K562 (cell line): ENCODE results near the gene SCAMP5. TPM values are rescaled to one million over a fixed set of nuclear protein-coding genes. Genes with fewer than 3 reads are reported as not detected.

Experiments
- CHD2 ChIP-seq: IDR thresholded peaks from 2 replicates; pipeline ENCODE4 v1.6.1; 2011; ENCODE audit warnings: low read depth, low read length
- ELF1 ChIP-seq: fragments of 200-800 bp; sonication (Bioruptor generic); IDR thresholded peaks from 2 replicates; pipeline ENCODE4 v1.6.1; 2016; ENCODE audit warnings: missing genetic modification characterization, missing compliant biosample characterization
- EWSR1 ChIP-seq: fragments of 450-650 bp; IDR thresholded peaks from 2 replicates; pipeline ENCODE4 v1.6.1; 2018; ENCODE audit warnings: borderline replicate concordance, mild to moderate bottlenecking, low read depth, moderate library complexity; ENCODE audit not compliant: partially characterized antibody
- GATAD2B ChIP-seq: fragments of 450-650 bp; IDR thresholded peaks from 2 replicates; pipeline ENCODE4 v1.6.1; 2017; ENCODE audit warnings: mild to moderate bottlenecking, borderline replicate concordance
- HMGN3 ChIP-seq: IDR thresholded peaks from 2 replicates; pipeline ENCODE4 v1.6.1; 2011; ENCODE audit warnings: borderline replicate concordance, low read depth, mild to moderate bottlenecking, mixed read lengths, low read length; ENCODE audit not compliant: insufficient read length; ENCODE audit errors: extremely low read depth
- KLF13 ChIP-seq: fragments of 450-650 bp; IDR thresholded peaks from 2 replicates; pipeline ENCODE4 v1.6.1; 2016; ENCODE audit warnings: missing genetic modification characterization, low read depth, mild to moderate bottlenecking, missing compliant biosample characterization, moderate library complexity, borderline replicate concordance
- MAFF ChIP-seq: IDR thresholded peaks from 2 replicates; pipeline ENCODE4 v1.6.1; 2012; ENCODE audit warnings: low read length, improper control_type of control experiment
- MAZ ChIP-seq, 2 experiments: fragments of 450-650 bp in 1 of 2; sonication (generic) in 1 of 2; formaldehyde crosslinking; IDR thresholded peaks in 1 of 2; conservative IDR thresholded peaks in 1 of 2; 2 replicates each; pipeline versions ENCODE4 v1.4.0 to v1.5.0; 2020; ENCODE audit warnings: mild to moderate bottlenecking in 1 of 2, missing genetic modification reagents in 1 of 2
- NCOA2 ChIP-seq, 2 experiments: fragments of 450-650 bp; IDR thresholded peaks; 2 replicates each; pipeline ENCODE4 v1.6.1; 2018; ENCODE audit warnings: mild to moderate bottlenecking in 2 of 2, moderate library complexity in 1 of 2; ENCODE audit not compliant: partially characterized antibody in 2 of 2
- NR1H2 ChIP-seq: sonication (generic); formaldehyde crosslinking; IDR thresholded peaks from 2 replicates; pipeline ENCODE4 v1.4.0; 2020; ENCODE audit warnings: mild to moderate bottlenecking, missing genetic modification reagents
- POLR2AphosphoS2 ChIP-seq: IDR thresholded peaks from 2 replicates; pipeline ENCODE4 v1.6.1; 2012; ENCODE audit warnings: low read length, improper control_type of control experiment
- RBM17 ChIP-seq: fragments of 200-400 bp; formaldehyde crosslinking; IDR thresholded peaks from 2 replicates; pipeline ENCODE4 v1.6.1; 2017; ENCODE audit warnings: low read depth, mild to moderate bottlenecking, low read length, borderline replicate concordance
- SMARCA4 ChIP-seq: fragments of 450-650 bp; IDR thresholded peaks from 2 replicates; pipeline ENCODE4 v1.6.1; 2016
- TOE1 ChIP-seq, 2 experiments: fragments of 450-650 bp in 1 of 2; sonication (generic) in 1 of 2; formaldehyde crosslinking in 1 of 2; IDR thresholded peaks; 2 replicates each; pipeline versions ENCODE4 v1.7.1 to v1.8.0; 2016 to 2022; ENCODE audit warnings: borderline replicate concordance in 2 of 2, mild to moderate bottlenecking in 2 of 2, antibody characterized with exemption in 1 of 2, inconsistent platforms in 1 of 2, low read depth in 1 of 2, missing genetic modification reagents in 1 of 2, moderate library complexity in 1 of 2
- ZNF212 ChIP-seq: fragments of 450-650 bp; formaldehyde crosslinking; IDR thresholded peaks from 2 replicates; pipeline ENCODE4 v1.4.0; 2020; ENCODE audit warnings: mild to moderate bottlenecking
- ZNF217 ChIP-seq: sonication (generic); formaldehyde crosslinking; IDR thresholded peaks from 2 replicates; pipeline ENCODE4 v1.8.0; 2022; ENCODE audit warnings: mild to moderate bottlenecking, missing genetic modification reagents
- ZNF431 ChIP-seq: sonication (generic); formaldehyde crosslinking; IDR thresholded peaks from 2 replicates; pipeline ENCODE4 v1.8.0; 2022; ENCODE audit warnings: mild to moderate bottlenecking, missing genetic modification reagents
- ZNF551 ChIP-seq: fragments of 250-450 bp; sonication (Bioruptor Pico); IDR thresholded peaks from 2 replicates; pipeline ENCODE4 v1.5.0; 2021; ENCODE audit warnings: mild to moderate bottlenecking, moderate library complexity
- ZNF77 ChIP-seq: fragments of 250-450 bp; sonication (Bioruptor Pico); IDR thresholded peaks from 2 replicates; pipeline ENCODE4 v1.5.0; 2020
- ZNF79 ChIP-seq: fragments of 250-450 bp; sonication (Bioruptor Pico); IDR thresholded peaks from 2 replicates; pipeline ENCODE4 v1.4.0; 2020; ENCODE audit warnings: low read depth, mild to moderate bottlenecking, moderate library complexity
- polyA plus RNA-seq, 8 experiments: library from polyadenylated mRNA; depleted of rRNA in 4 of 8; stranded (reverse) in 5 of 8; unstranded in 3 of 8; fragments of >200 nt; fragmentation: Nextera tagmentation in 2 of 8; fragmentation: Illumina TruSeq in 1 of 8; extraction: Ambion mirVana in 2 of 8; extraction: Trizol in 1 of 8; gene quantifications; 2 replicates each; pipeline versions ENCODE4 v1.2.1 to v1.2.3, GENCODE V29; 2011 to 2014; ENCODE audit warnings: inconsistent platforms in 1 of 8, missing spikeins in 1 of 8
- total RNA-seq, 7 experiments: library from RNA; depleted of rRNA in 6 of 7; stranded (reverse); fragments of >200 nt in 6 of 7; fragmentation: Illumina TruSeq in 2 of 7; extraction: Trizol in 2 of 7; gene quantifications; 2 replicates each; pipeline versions ENCODE4 v1.2.1 to v1.2.3, GENCODE V29; 2011 to 2021; ENCODE audit warnings: low replicate concordance in 1 of 7
- TF ChIP-seq, protein P1 (sequence below): fragments of 250-450 bp; sonication (Bioruptor Pico); IDR thresholded peaks from 2 replicates; pipeline ENCODE4 v1.4.0; 2020
- TF ChIP-seq, protein P2 (sequence below), 2 experiments: fragments of 450-650 bp; conservative IDR thresholded peaks; 2 replicates each; pipeline ENCODE4 v1.6.1; 2017; ENCODE audit warnings: mild to moderate bottlenecking in 2 of 2, moderate library complexity in 2 of 2
- TF ChIP-seq, protein P3 (sequence below): fragments of 250-450 bp; sonication (Bioruptor Pico); IDR thresholded peaks from 2 replicates; pipeline ENCODE4 v1.8.0; 2021; ENCODE audit warnings: moderate library complexity, mild to moderate bottlenecking, inconsistent platforms
- TF ChIP-seq, protein P4 (sequence below): sonication (generic); formaldehyde crosslinking; IDR thresholded peaks from 2 replicates; pipeline ENCODE4 v1.4.0; 2020; ENCODE audit warnings: mild to moderate bottlenecking, missing genetic modification reagents

SCAMP5 gene
- total and polyA plus RNA-seq, 9 of the 15 experiments (the other 6 are each of a cell fraction or from before 2014, with no cell fraction given) = 0.09 to 0.29 (median 0.19) TPM; not detected in 5

DNA sequence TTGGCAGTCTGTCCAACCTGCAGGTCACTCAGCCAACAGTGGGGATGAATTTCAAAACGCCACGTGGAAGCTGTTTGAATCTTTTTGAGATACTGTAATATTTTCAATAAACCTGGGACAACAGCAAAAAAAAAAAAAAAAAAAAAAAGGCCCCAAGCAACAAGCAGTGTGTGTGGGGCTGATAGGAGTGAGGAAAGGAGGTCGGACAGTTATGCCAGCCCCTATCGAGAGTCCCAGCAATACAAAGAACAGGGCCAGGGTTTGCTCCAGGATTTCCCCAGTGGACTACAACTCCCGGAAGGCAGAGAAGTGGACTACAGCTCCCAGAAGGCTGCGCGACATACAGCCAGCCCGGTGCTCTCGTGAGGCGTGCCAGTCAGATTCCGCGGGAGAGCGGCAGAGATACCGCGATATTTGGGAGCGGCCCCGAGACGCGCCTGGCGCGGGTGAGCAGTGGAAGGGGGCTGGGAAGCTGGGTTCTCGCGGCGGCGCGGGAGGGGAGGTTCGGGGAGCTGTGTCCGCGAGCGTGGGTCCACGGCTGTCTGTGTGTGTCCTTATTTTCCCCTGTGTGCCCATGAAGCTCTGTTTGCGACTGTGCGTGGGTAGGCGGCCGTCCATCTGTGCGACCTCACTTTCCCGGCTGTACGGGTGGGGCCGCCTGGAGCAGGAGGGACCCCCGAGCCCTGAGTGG is 28.0 kb downstream of the SCAMP5 start, which contains the start of gene PPCDC (continued):
- no peak for TF ChIP-seq TOE1 (IDR thresholded peaks at IDR 0.05; ENCODE audit: borderline replicate concordance)
- no peak for TF ChIP-seq TOE1 (CRISPR knock-in tag; IDR thresholded peaks at IDR 0.05; ENCODE audit: borderline replicate concordance, low read depth)
- TF ChIP-seq, protein P1, sequence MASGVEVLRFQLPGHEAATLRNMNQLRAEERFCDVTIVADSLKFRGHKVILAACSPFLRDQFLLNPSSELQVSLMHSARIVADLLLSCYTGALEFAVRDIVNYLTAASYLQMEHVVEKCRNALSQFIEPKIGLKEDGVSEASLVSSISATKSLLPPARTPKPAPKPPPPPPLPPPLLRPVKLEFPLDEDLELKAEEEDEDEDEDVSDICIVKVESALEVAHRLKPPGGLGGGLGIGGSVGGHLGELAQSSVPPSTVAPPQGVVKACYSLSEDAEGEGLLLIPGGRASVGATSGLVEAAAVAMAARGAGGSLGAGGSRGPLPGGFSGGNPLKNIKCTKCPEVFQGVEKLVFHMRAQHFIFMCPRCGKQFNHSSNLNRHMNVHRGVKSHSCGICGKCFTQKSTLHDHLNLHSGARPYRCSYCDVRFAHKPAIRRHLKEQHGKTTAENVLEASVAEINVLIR (CRISPR knock-in tag) = no peak
- TF ChIP-seq, protein P2, sequence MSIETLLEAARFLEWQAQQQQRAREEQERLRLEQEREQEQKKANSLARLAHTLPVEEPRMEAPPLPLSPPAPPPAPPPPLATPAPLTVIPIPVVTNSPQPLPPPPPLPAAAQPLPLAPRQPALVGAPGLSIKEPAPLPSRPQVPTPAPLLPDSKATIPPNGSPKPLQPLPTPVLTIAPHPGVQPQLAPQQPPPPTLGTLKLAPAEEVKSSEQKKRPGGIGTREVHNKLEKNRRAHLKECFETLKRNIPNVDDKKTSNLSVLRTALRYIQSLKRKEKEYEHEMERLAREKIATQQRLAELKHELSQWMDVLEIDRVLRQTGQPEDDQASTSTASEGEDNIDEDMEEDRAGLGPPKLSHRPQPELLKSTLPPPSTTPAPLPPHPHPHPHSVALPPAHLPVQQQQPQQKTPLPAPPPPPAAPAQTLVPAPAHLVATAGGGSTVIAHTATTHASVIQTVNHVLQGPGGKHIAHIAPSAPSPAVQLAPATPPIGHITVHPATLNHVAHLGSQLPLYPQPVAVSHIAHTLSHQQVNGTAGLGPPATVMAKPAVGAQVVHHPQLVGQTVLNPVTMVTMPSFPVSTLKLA (conservative IDR thresholded peaks at IDR 0.05) = peak; percentile 59 to 72
- TF ChIP-seq ZNF431 (CRISPR knock-in tag) = no peak
- peak; percentile 55; the same call in 1 of the 2 replicates for TF ChIP-seq MAFF
- no peak for TF ChIP-seq ZNF551 (CRISPR knock-in tag)
- TF ChIP-seq RBM17 = no peak
- TF ChIP-seq SMARCA4 = no peak
- TF ChIP-seq MAZ (CRISPR knock-in tag; conservative IDR thresholded peaks at IDR 0.05 in 1 of 2, IDR thresholded peaks at IDR 0.05 in 1 of 2) = peak in 1 of 2 experiments; percentile 83
- TF ChIP-seq, protein P3, sequence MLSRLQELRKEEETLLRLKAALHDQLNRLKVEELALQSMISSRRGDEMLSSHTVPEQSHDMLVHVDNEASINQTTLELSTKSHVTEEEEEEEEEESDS = no peak
- TF ChIP-seq, protein P4, sequence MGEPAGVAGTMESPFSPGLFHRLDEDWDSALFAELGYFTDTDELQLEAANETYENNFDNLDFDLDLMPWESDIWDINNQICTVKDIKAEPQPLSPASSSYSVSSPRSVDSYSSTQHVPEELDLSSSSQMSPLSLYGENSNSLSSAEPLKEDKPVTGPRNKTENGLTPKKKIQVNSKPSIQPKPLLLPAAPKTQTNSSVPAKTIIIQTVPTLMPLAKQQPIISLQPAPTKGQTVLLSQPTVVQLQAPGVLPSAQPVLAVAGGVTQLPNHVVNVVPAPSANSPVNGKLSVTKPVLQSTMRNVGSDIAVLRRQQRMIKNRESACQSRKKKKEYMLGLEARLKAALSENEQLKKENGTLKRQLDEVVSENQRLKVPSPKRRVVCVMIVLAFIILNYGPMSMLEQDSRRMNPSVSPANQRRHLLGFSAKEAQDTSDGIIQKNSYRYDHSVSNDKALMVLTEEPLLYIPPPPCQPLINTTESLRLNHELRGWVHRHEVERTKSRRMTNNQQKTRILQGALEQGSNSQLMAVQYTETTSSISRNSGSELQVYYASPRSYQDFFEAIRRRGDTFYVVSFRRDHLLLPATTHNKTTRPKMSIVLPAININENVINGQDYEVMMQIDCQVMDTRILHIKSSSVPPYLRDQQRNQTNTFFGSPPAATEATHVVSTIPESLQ (CRISPR knock-in tag) = no peak
- no peak for TF ChIP-seq NCOA2 (IDR thresholded peaks at IDR 0.05; ENCODE audit: partially characterized antibody in 2 of 2)
- peak; percentile 73; the same call in 1 of the 2 replicates for TF ChIP-seq ELF1
- no peak for TF ChIP-seq ZNF217 (CRISPR knock-in tag)
- TF ChIP-seq CHD2 = peak; percentile 99
- TF ChIP-seq HMGN3 = peak; percentile 85
- no peak for TF ChIP-seq ZNF77 (CRISPR knock-in tag)
- no peak for TF ChIP-seq ZNF79 (CRISPR knock-in tag)
- TF ChIP-seq POLR2AphosphoS2 = no peak
- TF ChIP-seq ZNF212 (CRISPR knock-in tag) = no peak
- TF ChIP-seq EWSR1 = no peak
- no peak for TF ChIP-seq GATAD2B
- TF ChIP-seq KLF13 (tag) = no peak
- no peak for TF ChIP-seq NR1H2 (CRISPR knock-in tag)
